ENCODE measurements around the gene RTP5.

Gene RTP5

GRCh38 chr2:241890524-241891235 lies 21.2 kb downstream of the RTP5 start:
- DNase-seq: no peak

GRCh38 chr2:241891315-241891987 lies 21.9 kb downstream of the RTP5 start:
- no peak for DNase-seq

GRCh38 chr2:241891988-241892298 lies 22.4 kb downstream of the RTP5 start:
- DNase-seq: no peak

GRCh38 chr2:241892299-241893137 lies 23.0 kb downstream of the RTP5 start:
- peak; percentile 53 for DNase-seq

GRCh38 chr2:241893265-241893664 lies 23.7 kb downstream of the RTP5 start:
- DNase-seq: no peak

GRCh38 chr2:241894056-241894641 lies 24.6 kb downstream of the RTP5 start:
- no peak for DNase-seq

GRCh38 chr2:241894681-241895426 lies 25.3 kb downstream of the RTP5 start:
- DNase-seq: no peak

- no peak for DNase-seq
These were observed 25.8 kb downstream of the RTP5 start for GRCh38 chr2:241895427-241895711.

- no peak for DNase-seq
These were observed 26.4 kb downstream of the RTP5 start for GRCh38 chr2:241895712-241896641.

- no peak for DNase-seq
These were observed 27.2 kb downstream of the RTP5 start for GRCh38 chr2:241896746-241897201.

- no peak for DNase-seq
These were observed 27.8 kb downstream of the RTP5 start for GRCh38 chr2:241897231-241897916.

- DNase-seq: no peak
These were observed 29.1 kb downstream of the RTP5 start for GRCh38 chr2:241898463-241899270.

GRCh38 chr2:241900251-241901017 lies 30.9 kb downstream of the RTP5 start:
- DNase-seq: no peak

- no peak for DNase-seq
These were observed 31.5 kb downstream of the RTP5 start for GRCh38 chr2:241901018-241901380.

- no peak for DNase-seq
These were observed 32.2 kb downstream of the RTP5 start for GRCh38 chr2:241901500-241902351.

- no peak for DNase-seq
These were observed 32.9 kb downstream of the RTP5 start for GRCh38 chr2:241902357-241902991.

GRCh38 chr2:241903121-241904010 lies 33.8 kb downstream of the RTP5 start:
- no peak for DNase-seq

Data from hematopoietic multipotent progenitor cell treated with erythropoietin and hydrocortisone succinate and interleukin-3 and kit ligand, for 6 days (in vitro differentiated cells).